WERI-Rb-1 (cell line): ENCODE measurements around the gene BLOC1S3.

Experiments used
- DNase-seq: peaks from one replicate; pipeline ENCODE4 v3.0.0-alpha.2; 2020
- H3K27ac ChIP-seq: fragments of 250-450 bp; sonication (Bioruptor Pico); 2 replicates; pipeline ENCODE4 v1.5.1; 2020; ENCODE audit warnings: mild to moderate bottlenecking, moderate library complexity
- H3K27me3 ChIP-seq: fragments of 250-450 bp; sonication (Bioruptor Pico); 2 replicates; pipeline ENCODE4 v1.5.1; 2021; ENCODE audit warnings: mild to moderate bottlenecking, low read depth, moderate library complexity; ENCODE audit not compliant: insufficient read depth, severe bottlenecking
- H3K36me3 ChIP-seq: fragments of 250-450 bp; sonication (Bioruptor Pico); 2 replicates; pipeline ENCODE4 v1.5.1; 2020; ENCODE audit warnings: mild to moderate bottlenecking, moderate library complexity
- H3K4me3 ChIP-seq: 2 replicates; pipeline ENCODE4 v1.5.1; 2011; ENCODE audit warnings: low read depth, mild to moderate bottlenecking, control low read depth, low read length
- H3K9me3 ChIP-seq: fragments of 250-450 bp; sonication (Bioruptor Pico); 2 replicates; pipeline ENCODE4 v1.5.1; 2021; ENCODE audit warnings: mild to moderate bottlenecking, moderate library complexity; ENCODE audit not compliant: severe bottlenecking
- CTCF ChIP-seq: IDR thresholded peaks from 2 replicates; pipeline ENCODE4 v1.5.1; 2011; ENCODE audit warnings: low read depth, mild to moderate bottlenecking, control low read depth, inconsistent platforms, low read length

Gene BLOC1S3

GRCh38 chr19:45162608-45163143, 15.9 kb upstream of the BLOC1S3 start:
- Histone ChIP-seq H3K27ac (no peak overlapping the region), H3K4me3 (no peak overlapping the region), H3K9me3 (no peaks in the 10 kb centered on the region), H3K36me3 (no peaks in the 10 kb centered on the region; the same call in 1 of the 2 replicates), H3K27me3 (no peaks in the 10 kb centered on the region)
- DNase-seq = peak; percentile 7
- no peak for TF ChIP-seq CTCF

- H3K27me3 ChIP-seq = no peaks in the 10 kb centered on the region
- H3K4me3 ChIP-seq = no peak overlapping the region
- H3K36me3 ChIP-seq = no peaks in the 10 kb centered on the region; the same call in 1 of the 2 replicates
- no peak for DNase-seq
- H3K9me3 ChIP-seq = no peaks in the 10 kb centered on the region
- no peak for TF ChIP-seq CTCF
- peak overlapping the region; percentile 67 for H3K27ac ChIP-seq
These were observed 15.4 kb upstream of the BLOC1S3 start for GRCh38 chr19:45163156-45163555.

- peak; percentile 15 for DNase-seq
- no peaks in the 10 kb centered on the region for H3K9me3 ChIP-seq
- peak overlapping the region; percentile 67 for H3K27ac ChIP-seq
These were observed 14.7 kb upstream of the BLOC1S3 start for GRCh38 chr19:45163751-45164460.

GRCh38 chr19:45164577-45165335, 13.8 kb upstream of the BLOC1S3 start:
- H3K4me3 ChIP-seq = 0 out of 2 replicates have a peak overlapping the region, but pooled peaks have one; percentile 1
- H3K9me3 ChIP-seq = no peaks in the 10 kb centered on the region
- peak; percentile 39; the same call in 1 of the 2 replicates for TF ChIP-seq CTCF
- peak overlapping the region; percentile 67 for H3K27ac ChIP-seq
- DNase-seq = peak; percentile 96
- H3K36me3 ChIP-seq = no peaks in the 10 kb centered on the region; the same call in 1 of the 2 replicates
- no peaks in the 10 kb centered on the region for H3K27me3 ChIP-seq

More at GRCh38 chr19:45163751-45164460, 14.7 kb upstream of the BLOC1S3 start:
- 0 out of 2 replicates have a peak overlapping the region, but pooled peaks have one; percentile 1 for H3K4me3 ChIP-seq
- TF ChIP-seq CTCF = no peak
- no peaks in the 10 kb centered on the region for H3K27me3 ChIP-seq
- H3K36me3 ChIP-seq = no peaks in the 10 kb centered on the region; the same call in 1 of the 2 replicates

GRCh38 chr19:45166723-45167252, 11.8 kb upstream of the BLOC1S3 start:
- no peak overlapping the region for H3K4me3 ChIP-seq
- no peaks in the 10 kb centered on the region; the same call in 1 of the 2 replicates for H3K36me3 ChIP-seq
- peak overlapping the region; percentile 59 for H3K27ac ChIP-seq
- no peaks in the 10 kb centered on the region for H3K27me3 ChIP-seq
- peak; percentile 28 for DNase-seq
- H3K9me3 ChIP-seq = no peaks in the 10 kb centered on the region
- no peak for TF ChIP-seq CTCF
